ENCODE measurements around the gene AUTS2. TPM values are rescaled to one million over a fixed set of nuclear protein-coding genes. Genes with fewer than 3 reads are reported as not detected.
A peak's percentile ranks its signal among the peaks of the same experiment; 100 is the strongest.

AUTS2 gene
- total and polyA plus RNA-seq, 2 experiments from 2014 or later, result 32.0 to 91.0 TPM

DNA sequence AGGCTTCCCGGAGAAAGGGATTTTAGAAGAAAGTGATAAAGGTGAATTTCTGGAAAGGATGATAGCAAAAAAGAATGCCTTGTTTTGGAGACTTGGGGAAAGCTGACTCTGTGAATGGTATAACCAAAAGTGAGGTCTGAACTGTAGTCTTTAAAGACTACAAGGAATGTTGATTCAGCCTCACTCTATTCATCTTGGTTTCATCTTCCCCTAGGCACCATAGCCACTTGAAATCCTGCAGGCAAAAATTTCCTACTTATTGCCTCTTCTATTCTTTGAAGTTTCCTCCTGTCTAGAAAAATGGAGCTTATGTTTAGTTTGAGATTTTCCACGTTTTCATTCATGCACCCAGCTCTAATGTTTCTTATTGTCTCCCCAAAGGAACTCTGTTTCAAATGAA lies 518.0 kb downstream of the AUTS2 start:
- no peak for TF ChIP-seq ZNF462 (CRISPR knock-in tag; IDR thresholded peaks at IDR 0.05)
- TF ChIP-seq EZH2phosphoT487 (IDR thresholded peaks at IDR 0.05; ENCODE audit: unreplicated experiment), result no peak
- no peak for TF ChIP-seq ZNF114 (CRISPR knock-in tag; IDR thresholded peaks at IDR 0.05)
- TF ChIP-seq ZNF331 (CRISPR knock-in tag; IDR thresholded peaks at IDR 0.05; ENCODE audit: low read depth), result no peak
- no peak for TF ChIP-seq POLR2AphosphoS5 (IDR thresholded peaks at IDR 0.05; ENCODE audit: low read depth)
- TF ChIP-seq STAT1 (IDR thresholded peaks at IDR 0.05; ENCODE audit: unreplicated experiment), result no peak
- no peak for TF ChIP-seq ETS1 (IDR thresholded peaks at IDR 0.05)
- TF ChIP-seq REST (IDR thresholded peaks at IDR 0.05; ENCODE audit: unreplicated experiment), result no peak
- TF ChIP-seq, protein P1, sequence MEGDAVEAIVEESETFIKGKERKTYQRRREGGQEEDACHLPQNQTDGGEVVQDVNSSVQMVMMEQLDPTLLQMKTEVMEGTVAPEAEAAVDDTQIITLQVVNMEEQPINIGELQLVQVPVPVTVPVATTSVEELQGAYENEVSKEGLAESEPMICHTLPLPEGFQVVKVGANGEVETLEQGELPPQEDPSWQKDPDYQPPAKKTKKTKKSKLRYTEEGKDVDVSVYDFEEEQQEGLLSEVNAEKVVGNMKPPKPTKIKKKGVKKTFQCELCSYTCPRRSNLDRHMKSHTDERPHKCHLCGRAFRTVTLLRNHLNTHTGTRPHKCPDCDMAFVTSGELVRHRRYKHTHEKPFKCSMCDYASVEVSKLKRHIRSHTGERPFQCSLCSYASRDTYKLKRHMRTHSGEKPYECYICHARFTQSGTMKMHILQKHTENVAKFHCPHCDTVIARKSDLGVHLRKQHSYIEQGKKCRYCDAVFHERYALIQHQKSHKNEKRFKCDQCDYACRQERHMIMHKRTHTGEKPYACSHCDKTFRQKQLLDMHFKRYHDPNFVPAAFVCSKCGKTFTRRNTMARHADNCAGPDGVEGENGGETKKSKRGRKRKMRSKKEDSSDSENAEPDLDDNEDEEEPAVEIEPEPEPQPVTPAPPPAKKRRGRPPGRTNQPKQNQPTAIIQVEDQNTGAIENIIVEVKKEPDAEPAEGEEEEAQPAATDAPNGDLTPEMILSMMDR (conservative IDR thresholded peaks at IDR 0.05; ENCODE audit: low read depth in 2 of 2), result no peak
- TF ChIP-seq CREB1 (CRISPR knock-in tag; IDR thresholded peaks at IDR 0.05; ENCODE audit: low read depth), result no peak
- no peak for TF ChIP-seq NANOG (IDR thresholded peaks at IDR 0.05; ENCODE audit: borderline replicate concordance)
- no peak for TF ChIP-seq JUNB (IDR thresholded peaks at IDR 0.05; ENCODE audit: unreplicated experiment)
- no peak for TF ChIP-seq EZH2 (IDR thresholded peaks at IDR 0.05; ENCODE audit: low read depth, unreplicated experiment)
- DNase-seq (ENCODE audit: low spot score) (no peak), ATAC-seq (peak; percentile 55)
- Mint-ChIP-seq H3K9me3 (peaks cover 8% of the 10 kb centered on the region), H3K27ac (peak overlapping the region; percentile 60), H3K4me3 (no peak overlapping the region), H3K27me3 (ENCODE audit: insufficient read depth, low read depth, poor library complexity) (peaks cover 3% of the 10 kb centered on the region), H3K4me1 (peaks cover 20% of the 10 kb centered on the region), H3K36me3 (ENCODE audit: low read depth) (peaks cover 7% of the 10 kb centered on the region; the same call in 2 of the 3 replicates)
- H3K36me3 ChIP-seq (ENCODE audit: insufficient read depth), result no peaks in the 10 kb centered on the region; the same call in 1 of the 2 replicates
- H4K20me1 ChIP-seq (replicated peaks; ENCODE audit: insufficient read depth), result no peaks in the 10 kb centered on the region
- H3K27me3 ChIP-seq (ENCODE audit: insufficient read depth), result no peaks in the 10 kb centered on the region
- no peak overlapping the region for H3K27ac ChIP-seq (ENCODE audit: low read depth)
- H3K9me2 ChIP-seq (ENCODE audit: insufficient read depth), result no peaks in the 10 kb centered on the region
- no peak overlapping the region for H2AFZ ChIP-seq
- H3K4me2 ChIP-seq, result peak overlapping the region; percentile 15
- no peaks in the 10 kb centered on the region for H3K79me2 ChIP-seq (replicated peaks; ENCODE audit: insufficient read depth)
- no peaks in the 10 kb centered on the region for H3F3A ChIP-seq (replicated peaks; ENCODE audit: low read depth)
- peaks cover 32% of the 10 kb centered on the region for H3K4me1 ChIP-seq (ENCODE audit: insufficient read depth)
- no peak overlapping the region for H3K4me3 ChIP-seq

All from GM23338 (cell line).